Measurements from ENCODE around the gene FNDC3A.
A peak's percentile ranks its signal among the peaks of the same experiment; 100 is the strongest.

The FNDC3A gene

DNA sequence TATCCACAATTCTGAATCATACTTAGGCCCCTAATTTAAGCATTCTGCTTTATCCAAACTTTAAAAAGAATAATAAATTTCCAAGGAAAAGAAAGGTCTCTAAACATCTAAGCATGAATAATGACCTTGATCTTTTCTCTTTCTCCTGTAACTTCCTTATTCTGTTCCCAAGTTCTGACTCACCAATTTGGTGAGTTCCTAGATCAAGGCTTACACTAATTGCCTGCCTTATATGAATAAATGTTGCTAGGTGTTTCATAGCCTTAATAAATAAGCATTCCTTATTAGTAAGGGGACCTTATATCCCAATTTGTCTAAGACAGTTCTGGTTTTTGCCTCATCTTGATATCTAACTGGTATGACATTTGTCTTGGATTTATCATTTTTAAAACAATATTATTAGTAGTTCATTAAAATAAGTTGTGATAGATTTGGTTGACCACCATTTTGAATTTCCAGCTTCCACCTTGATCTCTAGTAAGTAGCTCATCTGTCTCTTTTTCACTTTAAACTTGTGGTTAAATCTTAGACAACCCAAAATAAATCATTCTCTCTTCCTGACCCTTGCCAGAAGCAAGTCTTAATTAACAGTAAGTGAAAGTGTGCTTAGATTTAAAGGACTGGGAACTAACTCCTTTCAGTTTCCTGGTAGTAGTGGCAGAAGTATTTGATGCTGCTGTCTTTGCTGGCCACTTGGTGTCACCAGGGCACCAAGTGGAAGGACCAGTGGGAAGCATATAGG lies 123.2 kb downstream of the FNDC3A start:
- peak; percentile 45 for DNase-seq (ENCODE audit: low read depth)

DNA sequence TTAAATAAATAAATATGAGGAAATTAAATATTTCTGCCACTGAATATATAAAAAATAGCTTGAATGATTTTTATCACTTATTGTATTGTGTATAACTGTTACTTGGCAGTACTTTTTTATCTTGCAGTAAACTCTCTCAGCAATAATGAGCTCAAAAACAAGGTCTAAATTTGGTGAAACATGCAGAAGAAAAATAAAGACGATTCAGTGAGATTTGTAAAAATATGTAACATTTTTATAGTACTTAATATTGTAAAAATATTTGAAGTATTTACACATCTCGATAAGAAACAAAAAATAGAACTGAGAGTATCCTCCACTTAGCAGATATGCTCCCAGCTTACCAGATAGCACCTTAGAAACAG lies 123.8 kb downstream of the FNDC3A start:
- no peak for DNase-seq (ENCODE audit: low read depth)
- H3K4me3 ChIP-seq (ENCODE audit: low read depth, low read length) = no peak overlapping the region
- TF ChIP-seq, protein P1, sequence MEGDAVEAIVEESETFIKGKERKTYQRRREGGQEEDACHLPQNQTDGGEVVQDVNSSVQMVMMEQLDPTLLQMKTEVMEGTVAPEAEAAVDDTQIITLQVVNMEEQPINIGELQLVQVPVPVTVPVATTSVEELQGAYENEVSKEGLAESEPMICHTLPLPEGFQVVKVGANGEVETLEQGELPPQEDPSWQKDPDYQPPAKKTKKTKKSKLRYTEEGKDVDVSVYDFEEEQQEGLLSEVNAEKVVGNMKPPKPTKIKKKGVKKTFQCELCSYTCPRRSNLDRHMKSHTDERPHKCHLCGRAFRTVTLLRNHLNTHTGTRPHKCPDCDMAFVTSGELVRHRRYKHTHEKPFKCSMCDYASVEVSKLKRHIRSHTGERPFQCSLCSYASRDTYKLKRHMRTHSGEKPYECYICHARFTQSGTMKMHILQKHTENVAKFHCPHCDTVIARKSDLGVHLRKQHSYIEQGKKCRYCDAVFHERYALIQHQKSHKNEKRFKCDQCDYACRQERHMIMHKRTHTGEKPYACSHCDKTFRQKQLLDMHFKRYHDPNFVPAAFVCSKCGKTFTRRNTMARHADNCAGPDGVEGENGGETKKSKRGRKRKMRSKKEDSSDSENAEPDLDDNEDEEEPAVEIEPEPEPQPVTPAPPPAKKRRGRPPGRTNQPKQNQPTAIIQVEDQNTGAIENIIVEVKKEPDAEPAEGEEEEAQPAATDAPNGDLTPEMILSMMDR (IDR thresholded peaks at IDR 0.05; ENCODE audit: insufficient read depth, low read depth, low read length, missing control alignments) = no peak

More for the DNA sequence above, 123.2 kb downstream of the FNDC3A start:
- TF ChIP-seq, protein P1 (IDR thresholded peaks at IDR 0.05; ENCODE audit: insufficient read depth, low read depth, low read length, missing control alignments) = peak; percentile 14
- no peak overlapping the region for H3K4me3 ChIP-seq (ENCODE audit: low read depth, low read length)

- DNase-seq (ENCODE audit: low read depth) = no peak
- TF ChIP-seq, protein P1 (IDR thresholded peaks at IDR 0.05; ENCODE audit: insufficient read depth, low read depth, low read length, missing control alignments) = no peak
- H3K4me3 ChIP-seq (ENCODE audit: low read depth, low read length) = no peak overlapping the region
Measured at GRCh38 chr13:49100637-49101570, 125.2 kb downstream of the FNDC3A start.

GRCh38 chr13:49108196-49108595 lies 132.5 kb downstream of the FNDC3A start:
- TF ChIP-seq, protein P1 (IDR thresholded peaks at IDR 0.05; ENCODE audit: insufficient read depth, low read depth, low read length, missing control alignments) = no peak
- H3K4me3 ChIP-seq (ENCODE audit: low read depth, low read length) = no peak overlapping the region
- DNase-seq (ENCODE audit: low read depth) = no peak

DNA sequence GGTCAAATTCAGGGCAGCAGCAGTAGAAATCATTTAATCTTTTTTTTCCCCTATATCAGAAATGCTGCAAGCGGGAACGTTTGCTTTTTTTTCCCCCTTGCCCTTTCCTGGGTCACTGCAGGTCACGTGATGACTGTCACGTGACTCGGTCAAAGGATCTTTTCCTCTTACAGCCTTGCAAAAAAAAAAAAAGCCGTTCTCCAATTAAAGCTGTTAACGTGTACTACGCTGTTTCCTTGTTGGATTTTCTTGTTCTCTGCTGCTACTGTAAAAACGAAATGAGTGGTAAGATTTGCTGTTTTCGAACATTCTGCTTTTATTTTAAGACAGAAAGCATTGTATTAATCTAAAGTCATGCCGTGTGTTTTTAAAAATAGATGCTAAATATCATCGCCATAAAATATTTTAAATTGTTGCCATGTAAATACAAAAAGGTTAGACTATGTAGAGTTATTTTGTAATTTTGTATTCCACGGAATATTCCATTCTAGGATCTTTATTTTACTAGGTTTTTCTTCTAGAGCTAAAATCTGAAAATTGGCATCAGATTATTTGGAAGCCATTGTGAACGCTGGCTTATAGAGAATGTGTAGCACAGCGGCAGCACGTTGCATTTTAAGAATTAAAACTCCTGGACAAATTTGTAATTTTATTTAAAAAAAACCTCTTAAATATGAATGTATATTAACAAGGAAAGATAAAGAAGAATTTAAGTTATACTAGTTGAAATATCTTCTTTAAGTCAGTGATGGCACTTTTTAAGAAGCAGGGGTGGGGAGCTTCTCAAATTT lies 134.6 kb downstream of the FNDC3A start:
- peak overlapping the region; percentile 89 for H3K4me3 ChIP-seq (ENCODE audit: low read depth, low read length)
- DNase-seq (ENCODE audit: low read depth) = peak; percentile 87
- TF ChIP-seq, protein P1 (IDR thresholded peaks at IDR 0.05; ENCODE audit: insufficient read depth, low read depth, low read length, missing control alignments) = no peak

DNA sequence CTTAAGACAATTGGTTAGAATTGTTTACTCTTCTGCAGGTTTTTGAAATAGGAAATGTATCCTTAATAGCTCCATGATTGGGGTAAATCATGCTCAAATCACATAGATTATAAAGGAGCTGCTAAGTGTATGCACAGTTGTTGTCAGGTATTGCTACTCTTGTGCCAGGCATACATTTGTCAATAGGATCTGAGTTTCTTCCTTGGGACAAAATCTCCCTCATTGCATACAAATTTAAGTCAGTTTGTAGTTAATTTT lies 135.1 kb downstream of the FNDC3A start:
- peak overlapping the region; percentile 89 for H3K4me3 ChIP-seq (ENCODE audit: low read depth, low read length)
- DNase-seq (ENCODE audit: low read depth) = no peak
- TF ChIP-seq, protein P1 (IDR thresholded peaks at IDR 0.05; ENCODE audit: insufficient read depth, low read depth, low read length, missing control alignments) = no peak
